Thyroid gland (tissue), 4 donors: ENCODE data around the gene AGTRAP. TPM values are rescaled to one million over a fixed set of nuclear protein-coding genes. Genes with fewer than 3 reads are reported as not detected.

ENCODE experiments used
- DNase-seq, 2 donors: peaks; one replicate each; pipeline ENCODE4 v3.0.0-alpha.2; 2019
- H3K27ac ChIP-seq, 3 donors: fragments of 200-600 bp; sonication (generic); 1 replicate in 2 of 3; 2 replicates in 1 of 3; pipeline ENCODE4 v1.5.1; 2016 to 2019; ENCODE audit warnings: mild to moderate bottlenecking in 1 of 3, moderate library complexity in 1 of 3
- H3K27me3 ChIP-seq: fragments of 200-600 bp; sonication (generic); one replicate; pipeline ENCODE4 v1.5.1; 2019
- H3K36me3 ChIP-seq, 2 donors: fragments of 200-600 bp; sonication (generic); one replicate each; pipeline ENCODE4 v1.5.1; 2016 to 2019
- H3K4me1 ChIP-seq, 2 donors: fragments of 200-600 bp; sonication (generic); one replicate each; pipeline ENCODE4 v1.5.1; 2017 to 2019
- H3K4me3 ChIP-seq, 3 donors: fragments of 200-600 bp; sonication (generic); replicated peaks in 1 of 3; 1 replicate in 2 of 3; 2 replicates in 1 of 3; pipeline ENCODE4 v1.5.1; 2016; ENCODE audit warnings: mild to moderate bottlenecking in 1 of 3
- H3K9me3 ChIP-seq: fragments of 200-600 bp; sonication (generic); one replicate; pipeline ENCODE4 v1.5.1; 2017
- CTCF ChIP-seq, 6 experiments: fragments of 200-600 bp in 3 of 6; fragments of 450-650 bp in 3 of 6; sonication (generic) in 3 of 6; IDR thresholded peaks; one replicate each; pipeline ENCODE4 v1.5.1; 2016 to 2019; ENCODE audit warnings: antibody characterized with exemption in 6 of 6, mild to moderate bottlenecking in 2 of 6, inconsistent platforms in 1 of 6, moderate library complexity in 1 of 6
- POLR2A ChIP-seq, 2 donors: fragments of 450-650 bp; IDR thresholded peaks; one replicate each; pipeline ENCODE4 v1.6.1; 2017; ENCODE audit warnings: antibody characterized with exemption in 2 of 2, mild to moderate bottlenecking in 2 of 2, moderate library complexity in 1 of 2
- WGBS, 2 donors: methylation state at CpG; one replicate each; pipeline ENCODE4 v1.1.5; 2017; 5-methylcytosine and 5-hydroxymethylcytosine counted together
- intact Hi-C: fragments of 100-400 bp; cut with DNase I; formaldehyde crosslinking; loops from one replicate; pipeline ENCODE4 v1.15.1; 2023
- total RNA-seq, 4 donors: library from RNA; depleted of rRNA; stranded (reverse); fragments of >200 nt; gene quantifications; one replicate each; pipeline ENCODE4 v1.2.3, GENCODE V29; 2016

The AGTRAP gene
- total RNA-seq, 4 donors from 2014 or later: 35.6 to 72.4 (median 63.6) TPM

- Histone ChIP-seq H3K9me3 (no peaks in the 10 kb centered on the region), H3K27ac (no peak overlapping the region), H3K4me1 (peaks cover 5 to 8% of the 10 kb centered on the region in 2 donors), H3K27me3 (no peaks in the 10 kb centered on the region), H3K36me3 (no peaks in the 10 kb centered on the region), H3K4me3 (no peak overlapping the region)
- 92 to 93% methylated on average over 5 to 9 of the region's 13 CpGs for WGBS, 2 donors
- no peak for DNase-seq
- TF ChIP-seq POLR2A (IDR thresholded peaks at IDR 0.05) (no peak), CTCF (IDR thresholded peaks at IDR 0.05) (no peak)
- intact Hi-C loops: no loop called here
Measured at GRCh38 chr1:11779715-11780379, 43.9 kb downstream of the AGTRAP start.

GRCh38 chr1:11780380-11781147 lies 44.6 kb downstream of the AGTRAP start:
- Histone ChIP-seq H3K27ac (no peak overlapping the region), H3K4me3 (no peak overlapping the region), H3K27me3 (no peaks in the 10 kb centered on the region), H3K9me3 (no peaks in the 10 kb centered on the region), H3K4me1 (peaks cover 11 to 15% of the 10 kb centered on the region in 2 donors), H3K36me3 (no peaks in the 10 kb centered on the region)
- intact Hi-C loops: no loop called here
- no peak for DNase-seq
- 78 to 83% methylated on average over 9 to 10 of the region's 10 CpGs for WGBS, 2 donors
- TF ChIP-seq POLR2A (IDR thresholded peaks at IDR 0.05) (no peak), CTCF (IDR thresholded peaks at IDR 0.05) (no peak)

GRCh38 chr1:11781297-11781696 lies 45.4 kb downstream of the AGTRAP start:
- Histone ChIP-seq H3K27me3 (no peaks in the 10 kb centered on the region), H3K9me3 (no peaks in the 10 kb centered on the region), H3K4me1 (peaks cover 13 to 23% of the 10 kb centered on the region in 2 donors), H3K4me3 (no peak overlapping the region), H3K27ac (no peak overlapping the region), H3K36me3 (no peaks in the 10 kb centered on the region)
- no peak for TF ChIP-seq POLR2A (IDR thresholded peaks at IDR 0.05)
- no peak for TF ChIP-seq CTCF (IDR thresholded peaks at IDR 0.05)
- intact Hi-C loops: no loop called here
- WGBS, 2 donors: 75 to 81% methylated on average over 12 of the region's 12 CpGs
- no peak for DNase-seq

GRCh38 chr1:11782127-11782708 lies 46.3 kb downstream of the AGTRAP start:
- TF ChIP-seq POLR2A (IDR thresholded peaks at IDR 0.05): no peak
- TF ChIP-seq CTCF (IDR thresholded peaks at IDR 0.05): no peak
- no peak for DNase-seq
- H3K36me3 ChIP-seq: no peaks in the 10 kb centered on the region
- H3K27ac ChIP-seq: no peak overlapping the region
- intact Hi-C loops: no loop called here
- WGBS, 2 donors: 88 to 94% methylated on average over 5 to 6 of the region's 6 CpGs
- H3K27me3 ChIP-seq: no peaks in the 10 kb centered on the region
- H3K9me3 ChIP-seq: no peaks in the 10 kb centered on the region
- H3K4me3 ChIP-seq: no peak overlapping the region
- peaks cover 22 to 32% of the 10 kb centered on the region in 2 donors for H3K4me1 ChIP-seq

- peaks cover 35 to 45% of the 10 kb centered on the region in 2 donors for H3K4me1 ChIP-seq
- H3K4me3 ChIP-seq: no peak overlapping the region
- TF ChIP-seq CTCF (IDR thresholded peaks at IDR 0.05) (no peak), POLR2A (IDR thresholded peaks at IDR 0.05) (no peak)
- H3K36me3 ChIP-seq: no peaks in the 10 kb centered on the region
- H3K27me3 ChIP-seq: no peaks in the 10 kb centered on the region
- no peak for DNase-seq
- no peak overlapping the region for H3K27ac ChIP-seq
- WGBS, 2 donors: 96% methylated on average over 6 of the region's 6 CpGs
- intact Hi-C loops: no loop called here
- no peaks in the 10 kb centered on the region for H3K9me3 ChIP-seq
Measured at GRCh38 chr1:11783556-11783955, 47.6 kb downstream of the AGTRAP start.
